Activated naive CD8-positive, alpha-beta T cell (primary cell): Measurements from ENCODE around the gene ACOXL.

Experiments used
- H3K27ac Mint-ChIP-seq: one replicate; pipeline ENCODE4 v1.8.0; 2021; ENCODE audit warnings: mixed read lengths
- H3K27me3 Mint-ChIP-seq: one replicate; pipeline ENCODE4 v1.8.0; 2021; ENCODE audit warnings: mixed read lengths
- H3K36me3 Mint-ChIP-seq: one replicate; pipeline ENCODE4 v1.8.0; 2021; ENCODE audit warnings: mixed read lengths
- H3K4me1 Mint-ChIP-seq: one replicate; pipeline ENCODE4 v1.8.0; 2021; ENCODE audit warnings: low read depth, mixed read lengths
- H3K4me3 Mint-ChIP-seq: one replicate; pipeline ENCODE4 v1.8.0; 2021; ENCODE audit warnings: mild to moderate bottlenecking, mixed read lengths
- H3K9me3 Mint-ChIP-seq: one replicate; pipeline ENCODE4 v1.8.0; 2021; ENCODE audit warnings: low read depth, mixed read lengths

Gene ACOXL

GRCh38 chr2:111011218-111011617, 278.8 kb downstream of the ACOXL start:
- peaks cover 2% of the 10 kb centered on the region for H3K27me3 Mint-ChIP-seq
- H3K36me3 Mint-ChIP-seq = peaks cover 14% of the 10 kb centered on the region
- no peak overlapping the region for H3K27ac Mint-ChIP-seq
- no peak overlapping the region for H3K4me3 Mint-ChIP-seq
- H3K9me3 Mint-ChIP-seq = peaks cover 14% of the 10 kb centered on the region
- peaks cover 14% of the 10 kb centered on the region for H3K4me1 Mint-ChIP-seq

GRCh38 chr2:111015283-111015995, 283.1 kb downstream of the ACOXL start:
- no peak overlapping the region for H3K27ac Mint-ChIP-seq
- peaks cover 11% of the 10 kb centered on the region for H3K4me1 Mint-ChIP-seq
- peaks cover 14% of the 10 kb centered on the region for H3K36me3 Mint-ChIP-seq
- H3K9me3 Mint-ChIP-seq = peaks cover 14% of the 10 kb centered on the region
- H3K27me3 Mint-ChIP-seq = no peaks in the 10 kb centered on the region
- H3K4me3 Mint-ChIP-seq = no peak overlapping the region

- H3K4me3 Mint-ChIP-seq = no peak overlapping the region
- peaks cover 10% of the 10 kb centered on the region for H3K36me3 Mint-ChIP-seq
- H3K27ac Mint-ChIP-seq = no peak overlapping the region
- peaks cover 14% of the 10 kb centered on the region for H3K9me3 Mint-ChIP-seq
- H3K27me3 Mint-ChIP-seq = no peaks in the 10 kb centered on the region
- H3K4me1 Mint-ChIP-seq = peaks cover 11% of the 10 kb centered on the region
Observed at GRCh38 chr2:111017034-111017622, 284.8 kb downstream of the ACOXL start.

GRCh38 chr2:111017909-111018308, 285.5 kb downstream of the ACOXL start:
- Mint-ChIP-seq H3K27ac (no peak overlapping the region), H3K4me1 (peaks cover 11% of the 10 kb centered on the region), H3K36me3 (peaks cover 6% of the 10 kb centered on the region), H3K27me3 (no peaks in the 10 kb centered on the region), H3K9me3 (peaks cover 9% of the 10 kb centered on the region), H3K4me3 (no peak overlapping the region)

GRCh38 chr2:111019381-111019780, 287.0 kb downstream of the ACOXL start:
- H3K4me1 Mint-ChIP-seq = peaks cover 11% of the 10 kb centered on the region
- no peaks in the 10 kb centered on the region for H3K9me3 Mint-ChIP-seq
- H3K4me3 Mint-ChIP-seq = no peak overlapping the region
- H3K27ac Mint-ChIP-seq = no peak overlapping the region
- no peaks in the 10 kb centered on the region for H3K27me3 Mint-ChIP-seq
- H3K36me3 Mint-ChIP-seq = no peaks in the 10 kb centered on the region

GRCh38 chr2:111022633-111023032, 290.3 kb downstream of the ACOXL start:
- H3K36me3 Mint-ChIP-seq = peaks cover 2% of the 10 kb centered on the region
- no peaks in the 10 kb centered on the region for H3K4me1 Mint-ChIP-seq
- no peaks in the 10 kb centered on the region for H3K9me3 Mint-ChIP-seq
- no peak overlapping the region for H3K4me3 Mint-ChIP-seq
- peaks cover 1% of the 10 kb centered on the region for H3K27me3 Mint-ChIP-seq
- no peak overlapping the region for H3K27ac Mint-ChIP-seq

GRCh38 chr2:111024496-111024895, 292.1 kb downstream of the ACOXL start:
- Mint-ChIP-seq H3K36me3 (peaks cover 2% of the 10 kb centered on the region), H3K9me3 (no peaks in the 10 kb centered on the region), H3K4me1 (no peaks in the 10 kb centered on the region), H3K4me3 (no peak overlapping the region), H3K27me3 (peaks cover 1% of the 10 kb centered on the region), H3K27ac (no peak overlapping the region)

GRCh38 chr2:111025288-111025687, 292.9 kb downstream of the ACOXL start:
- H3K27me3 Mint-ChIP-seq = peaks cover 1% of the 10 kb centered on the region
- H3K4me3 Mint-ChIP-seq = no peak overlapping the region
- no peaks in the 10 kb centered on the region for H3K4me1 Mint-ChIP-seq
- H3K9me3 Mint-ChIP-seq = no peaks in the 10 kb centered on the region
- peaks cover 2% of the 10 kb centered on the region for H3K36me3 Mint-ChIP-seq
- H3K27ac Mint-ChIP-seq = no peak overlapping the region

- Mint-ChIP-seq H3K4me1 (peaks cover 10% of the 10 kb centered on the region), H3K27me3 (peaks cover 3% of the 10 kb centered on the region), H3K36me3 (peaks cover 2% of the 10 kb centered on the region), H3K9me3 (no peaks in the 10 kb centered on the region), H3K4me3 (no peak overlapping the region), H3K27ac (no peak overlapping the region)
Observed at GRCh38 chr2:111028720-111029119, 296.3 kb downstream of the ACOXL start.

- H3K9me3 Mint-ChIP-seq = no peaks in the 10 kb centered on the region
- H3K4me1 Mint-ChIP-seq = peaks cover 10% of the 10 kb centered on the region
- H3K4me3 Mint-ChIP-seq = no peak overlapping the region
Observed at GRCh38 chr2:111029181-111029927, 297.0 kb downstream of the ACOXL start.

GRCh38 chr2:111030260-111030891, 298.0 kb downstream of the ACOXL start:
- Mint-ChIP-seq H3K4me3 (no peak overlapping the region), H3K36me3 (peaks cover 2% of the 10 kb centered on the region), H3K9me3 (no peaks in the 10 kb centered on the region), H3K4me1 (peaks cover 10% of the 10 kb centered on the region), H3K27ac (no peak overlapping the region), H3K27me3 (peaks cover 3% of the 10 kb centered on the region)

More at GRCh38 chr2:111029181-111029927, 297.0 kb downstream of the ACOXL start:
- H3K36me3 Mint-ChIP-seq = peaks cover 2% of the 10 kb centered on the region
- peaks cover 3% of the 10 kb centered on the region for H3K27me3 Mint-ChIP-seq
- no peak overlapping the region for H3K27ac Mint-ChIP-seq

GRCh38 chr2:111030945-111031344, 298.6 kb downstream of the ACOXL start:
- Mint-ChIP-seq H3K4me3 (no peak overlapping the region), H3K27me3 (peaks cover 2% of the 10 kb centered on the region), H3K4me1 (peaks cover 14% of the 10 kb centered on the region), H3K9me3 (no peaks in the 10 kb centered on the region), H3K27ac (no peak overlapping the region), H3K36me3 (peaks cover 2% of the 10 kb centered on the region)

GRCh38 chr2:111031546-111032478, 299.4 kb downstream of the ACOXL start:
- Mint-ChIP-seq H3K4me3 (no peak overlapping the region), H3K36me3 (no peaks in the 10 kb centered on the region), H3K9me3 (no peaks in the 10 kb centered on the region), H3K27ac (no peak overlapping the region), H3K4me1 (peaks cover 18% of the 10 kb centered on the region), H3K27me3 (peaks cover 2% of the 10 kb centered on the region)
